Thoracic aorta (tissue), 2 donors: Measurements from ENCODE around the gene WASF1. TPM values are rescaled to one million over a fixed set of nuclear protein-coding genes. Genes with fewer than 3 reads are reported as not detected.

Source experiments
- ATAC-seq: fragments of 150-250 bp; one replicate; pipeline ENCODE4 v1.8.0; 2017; ENCODE audit warnings: low read depth; ENCODE audit not compliant: insufficient number of reproducible peaks, low FRiP score
- DNase-seq: peaks from one replicate; pipeline ENCODE4 v3.0.0-alpha.2; 2020; ENCODE audit warnings: low spot score
- H3K27ac ChIP-seq, 2 donors: fragments of 200-600 bp; sonication (generic); 1 replicate in 1 of 2; 2 replicates in 1 of 2; pipeline ENCODE4 v1.5.1; 2016; ENCODE audit warnings: mild to moderate bottlenecking in 2 of 2, moderate library complexity in 2 of 2
- H3K27me3 ChIP-seq: fragments of 200-600 bp; sonication (generic); replicated peaks from 2 replicates; pipeline ENCODE4 v1.6.0; 2016; ENCODE audit warnings: mild to moderate bottlenecking; ENCODE audit not compliant: insufficient read depth
- H3K36me3 ChIP-seq: fragments of 200-600 bp; sonication (generic); one replicate; pipeline ENCODE4 v1.5.1; 2016
- H3K4me1 ChIP-seq, 2 donors: fragments of 200-600 bp; sonication (generic); 1 replicate in 1 of 2; 2 replicates in 1 of 2; pipeline versions ENCODE4 v1.5.1 to v1.6.0; 2016; ENCODE audit warnings: low read depth in 2 of 2, mild to moderate bottlenecking in 1 of 2; ENCODE audit not compliant: control insufficient read depth in 1 of 2
- H3K4me3 ChIP-seq: fragments of 200-600 bp; sonication (generic); 2 replicates; pipeline ENCODE4 v1.5.1; 2016; ENCODE audit warnings: mild to moderate bottlenecking
- H3K9me3 ChIP-seq: fragments of 200-600 bp; sonication (generic); 2 replicates; pipeline ENCODE4 v1.5.1; 2016
- total RNA-seq, 2 donors: library from RNA; depleted of rRNA; stranded (reverse); fragments of >200 nt; gene quantifications; one replicate each; pipeline versions ENCODE4 v1.1.0 to v1.2.3, GENCODE V29; 2016
- TF ChIP-seq, protein P1 (sequence below): fragments of 200-600 bp; sonication (generic); IDR thresholded peaks from one replicate; pipeline ENCODE4 v1.5.1; 2019; ENCODE audit warnings: antibody characterized with exemption

Gene WASF1
- total RNA-seq, 2 donors from 2014 or later = 4.9 to 21.8 TPM

DNA sequence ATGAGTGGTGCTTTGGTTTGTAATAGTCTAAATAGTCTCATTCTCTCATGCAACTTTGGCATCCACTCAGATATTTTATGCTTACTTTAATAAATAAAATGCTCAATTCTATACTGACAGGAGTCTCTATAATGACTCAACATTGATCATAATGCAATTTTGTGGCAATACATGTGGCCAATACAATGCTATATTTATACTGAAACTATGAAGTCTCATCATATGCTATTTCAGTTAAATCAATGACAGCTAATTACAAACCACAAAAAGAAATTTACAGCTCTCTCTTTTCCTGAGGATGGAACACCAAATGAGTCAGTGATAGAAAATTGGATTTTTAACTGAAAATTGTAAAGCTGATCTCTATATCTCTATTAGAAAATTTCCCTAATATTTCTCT, 77.1 kb downstream of the WASF1 start:
- Histone ChIP-seq H3K4me3 (no peak overlapping the region), H3K36me3 (no peaks in the 10 kb centered on the region), H3K4me1 (peaks cover 3 to 8% of the 10 kb centered on the region in 2 donors), H3K27me3 (no peaks in the 10 kb centered on the region), H3K9me3 (no peaks in the 10 kb centered on the region), H3K27ac (no peak overlapping the region)
- DNase-seq = no peak
- no peak for ATAC-seq
- TF ChIP-seq, protein P1, sequence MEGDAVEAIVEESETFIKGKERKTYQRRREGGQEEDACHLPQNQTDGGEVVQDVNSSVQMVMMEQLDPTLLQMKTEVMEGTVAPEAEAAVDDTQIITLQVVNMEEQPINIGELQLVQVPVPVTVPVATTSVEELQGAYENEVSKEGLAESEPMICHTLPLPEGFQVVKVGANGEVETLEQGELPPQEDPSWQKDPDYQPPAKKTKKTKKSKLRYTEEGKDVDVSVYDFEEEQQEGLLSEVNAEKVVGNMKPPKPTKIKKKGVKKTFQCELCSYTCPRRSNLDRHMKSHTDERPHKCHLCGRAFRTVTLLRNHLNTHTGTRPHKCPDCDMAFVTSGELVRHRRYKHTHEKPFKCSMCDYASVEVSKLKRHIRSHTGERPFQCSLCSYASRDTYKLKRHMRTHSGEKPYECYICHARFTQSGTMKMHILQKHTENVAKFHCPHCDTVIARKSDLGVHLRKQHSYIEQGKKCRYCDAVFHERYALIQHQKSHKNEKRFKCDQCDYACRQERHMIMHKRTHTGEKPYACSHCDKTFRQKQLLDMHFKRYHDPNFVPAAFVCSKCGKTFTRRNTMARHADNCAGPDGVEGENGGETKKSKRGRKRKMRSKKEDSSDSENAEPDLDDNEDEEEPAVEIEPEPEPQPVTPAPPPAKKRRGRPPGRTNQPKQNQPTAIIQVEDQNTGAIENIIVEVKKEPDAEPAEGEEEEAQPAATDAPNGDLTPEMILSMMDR = no peak

DNA sequence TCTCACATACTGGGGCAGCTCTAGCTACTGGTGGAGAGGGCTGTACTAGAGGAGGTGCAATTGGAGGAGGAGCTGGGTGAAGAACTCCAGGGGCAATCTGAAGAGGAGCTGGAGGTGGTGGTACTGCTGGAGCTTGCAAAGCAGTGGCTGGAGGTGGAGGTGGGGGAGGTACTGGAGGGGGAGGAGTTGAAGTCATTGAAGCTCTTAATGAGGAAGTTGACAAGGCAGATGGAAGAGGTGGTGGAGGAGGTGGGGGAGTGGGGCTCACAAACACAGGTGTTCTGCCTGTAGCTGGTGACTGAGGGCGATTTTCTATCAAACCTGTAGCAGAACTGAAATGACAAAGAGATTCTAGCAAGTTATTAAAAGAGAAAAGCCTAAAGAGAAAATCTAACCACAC, 77.6 kb downstream of the WASF1 start:
- H3K36me3 ChIP-seq = no peaks in the 10 kb centered on the region
- H3K4me3 ChIP-seq = no peak overlapping the region
- H3K27ac ChIP-seq = no peak overlapping the region
- no peaks in the 10 kb centered on the region for H3K27me3 ChIP-seq
- ATAC-seq (no peak), DNase-seq (no peak)
- H3K9me3 ChIP-seq = no peaks in the 10 kb centered on the region
- peaks cover 9 to 13% of the 10 kb centered on the region in 2 donors for H3K4me1 ChIP-seq
- TF ChIP-seq, protein P1 = no peak

DNA sequence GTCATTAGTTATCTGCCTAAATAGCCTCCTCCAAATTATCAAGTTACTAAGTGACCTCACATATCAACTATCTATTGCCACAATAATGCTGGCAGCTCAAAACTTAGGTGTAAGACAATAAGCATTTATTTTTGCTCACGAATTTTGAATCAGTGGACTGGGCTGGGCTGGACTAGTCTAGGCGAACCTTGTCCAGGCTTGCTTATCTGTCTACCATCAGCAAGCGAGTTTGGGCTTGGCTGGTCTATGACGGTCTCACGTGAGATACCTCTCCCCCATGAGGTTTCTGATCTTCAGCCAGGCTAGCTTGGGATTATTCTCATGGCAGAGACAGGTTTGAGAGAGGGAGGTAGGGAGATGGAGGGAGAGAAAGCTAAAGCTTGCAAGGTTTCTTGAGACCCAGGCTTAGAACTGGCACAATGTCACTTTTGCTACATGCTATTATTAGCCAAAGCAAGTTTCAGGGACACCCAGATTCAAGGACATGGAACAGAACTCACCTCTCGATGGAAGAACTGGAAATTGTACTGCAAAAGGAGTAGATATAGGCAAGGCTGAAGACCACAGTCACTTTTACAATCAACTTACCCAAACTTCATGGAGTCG, 80.9 kb downstream of the WASF1 start:
- Histone ChIP-seq H3K36me3 (no peaks in the 10 kb centered on the region), H3K4me1 (peaks cover 13 to 18% of the 10 kb centered on the region in 2 donors), H3K27ac (peak overlapping the region in 1 of 2 donors; percentile 5), H3K4me3 (no peak overlapping the region), H3K27me3 (no peaks in the 10 kb centered on the region), H3K9me3 (no peaks in the 10 kb centered on the region)
- ATAC-seq (no peak), DNase-seq (no peak)
- TF ChIP-seq, protein P1 = no peak

DNA sequence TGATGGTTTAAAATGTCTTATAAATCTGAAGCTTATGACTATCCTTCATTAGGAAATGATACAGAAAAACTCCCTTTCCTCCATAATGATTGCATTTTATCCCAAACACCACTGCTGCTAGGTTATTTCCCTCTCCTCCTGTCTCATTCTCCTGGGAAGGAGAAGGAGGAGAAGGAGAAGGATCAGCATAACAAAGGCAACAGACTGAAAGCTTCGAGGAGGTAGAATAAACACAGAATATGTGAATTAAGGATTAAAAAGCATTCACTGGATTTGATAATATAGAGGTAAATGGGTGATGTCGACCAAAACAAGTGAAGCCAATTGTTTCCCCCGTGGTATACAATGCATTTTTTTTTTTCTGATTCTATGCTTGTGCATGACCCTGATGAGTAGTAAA, 82.0 kb downstream of the WASF1 start:
- ATAC-seq (no peak), DNase-seq (no peak)
- H3K4me1 ChIP-seq = peaks cover 13 to 18% of the 10 kb centered on the region in 2 donors
- peak overlapping the region in 1 of 2 donors; percentile 74 for H3K27ac ChIP-seq
- peak overlapping the region; percentile 26 for H3K4me3 ChIP-seq
- TF ChIP-seq, protein P1 = no peak
- no peaks in the 10 kb centered on the region for H3K9me3 ChIP-seq
- H3K27me3 ChIP-seq = no peaks in the 10 kb centered on the region
- no peaks in the 10 kb centered on the region for H3K36me3 ChIP-seq

DNA sequence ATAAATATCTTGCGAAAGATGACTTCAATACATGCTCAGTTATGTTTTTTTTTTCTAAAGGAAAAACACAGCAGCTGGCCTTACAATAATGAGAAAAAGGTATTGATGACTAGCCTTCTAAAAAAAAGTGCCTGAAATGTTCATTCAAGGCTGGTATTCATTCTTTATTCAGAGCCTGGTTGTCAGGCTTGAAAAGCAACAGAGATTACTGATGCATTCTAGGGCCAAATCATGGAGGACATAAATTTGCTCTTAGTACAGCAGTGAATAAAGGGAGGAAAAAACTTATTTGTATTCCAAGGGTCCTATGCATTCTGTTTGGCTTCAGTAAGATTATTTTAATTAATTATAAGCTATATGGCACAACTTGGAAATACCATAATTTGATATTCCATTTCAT, 83.5 kb downstream of the WASF1 start:
- Histone ChIP-seq H3K27ac (peak overlapping the region; percentile 18 to 74), H3K4me1 (peaks cover 13 to 18% of the 10 kb centered on the region in 2 donors)
- TF ChIP-seq, protein P1 = no peak

More for the DNA sequence above, 83.5 kb downstream of the WASF1 start:
- no peaks in the 10 kb centered on the region for H3K27me3 ChIP-seq
- no peak for DNase-seq
- no peaks in the 10 kb centered on the region for H3K9me3 ChIP-seq
- no peak overlapping the region for H3K4me3 ChIP-seq
- H3K36me3 ChIP-seq = no peaks in the 10 kb centered on the region
- ATAC-seq = no peak
